Measurements from ENCODE around the gene FCSK.
"Not testable (repeated sequence)": the region's sequence is repeated elsewhere in the genome, so short reads cannot be mapped to it uniquely, and the experiment has no call there.

Gene FCSK

DNA sequence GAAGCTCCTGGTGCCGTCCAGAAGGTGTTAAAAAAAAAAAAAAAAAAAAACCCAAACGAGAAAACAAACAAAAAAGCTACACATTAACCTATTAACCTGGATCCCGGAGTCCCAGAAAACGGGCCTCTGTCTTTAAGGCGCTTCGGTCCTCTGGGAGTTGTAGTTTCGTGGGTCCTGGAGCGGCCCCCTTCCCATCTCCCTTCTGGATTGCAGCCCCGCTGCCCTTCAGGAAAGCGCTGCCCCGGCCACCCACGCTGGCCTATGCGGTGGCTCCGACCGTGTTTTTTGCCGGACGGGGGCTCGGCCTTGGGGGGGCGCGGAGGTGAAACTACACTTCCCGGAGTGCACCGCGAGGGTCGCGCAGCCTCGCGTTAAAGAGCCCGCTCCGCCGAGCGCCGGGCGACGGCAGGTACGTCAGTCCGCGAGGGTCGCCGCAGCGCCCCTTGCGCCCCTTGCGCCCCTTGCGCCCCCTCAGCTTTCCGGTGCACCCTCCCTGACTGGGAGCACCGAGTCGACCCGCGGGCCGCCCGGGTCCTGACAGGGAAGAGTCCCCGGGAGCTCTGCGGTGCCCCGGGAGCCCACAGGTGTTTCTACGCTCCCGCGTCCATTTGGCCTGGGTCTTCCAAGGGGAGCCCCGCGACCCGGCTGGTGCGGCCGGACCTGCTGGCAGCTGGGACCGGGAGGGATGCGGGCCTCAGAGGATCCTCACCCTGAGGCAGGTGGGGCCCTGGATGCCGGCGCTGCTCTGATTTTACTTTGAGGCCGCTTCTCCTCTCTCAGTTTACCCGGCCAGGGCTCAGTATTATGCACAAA is at the start of gene FCSK:
TSS of gene FCSK (plus strand) at position 374 of the 813 bp plus-strand sequence. CDS start 8,596 bp downstream, outside the sequence.
- no peak for DNase-seq (ENCODE audit: low read depth)

DNA sequence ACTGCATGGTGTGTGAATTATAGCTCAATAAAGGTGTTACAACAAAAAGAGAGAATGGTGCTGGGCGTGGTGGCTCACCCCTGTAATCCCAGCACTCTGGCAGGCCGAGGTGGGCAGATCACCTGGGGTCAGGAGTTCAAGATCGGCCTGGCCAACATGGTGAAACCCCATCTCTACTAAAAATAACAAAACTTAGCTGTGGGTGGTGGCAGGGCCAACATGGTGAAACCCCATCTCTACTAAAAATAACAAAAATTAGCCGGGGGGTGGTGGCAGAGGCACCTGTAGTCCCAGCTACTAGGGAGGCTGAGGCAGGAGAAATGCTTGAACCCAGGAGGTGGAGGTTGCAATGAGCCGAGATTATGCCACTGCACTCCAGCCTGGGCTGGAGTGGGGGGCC is 48.3 kb upstream of the FCSK start:
- not testable (repeated sequence) for DNase-seq (ENCODE audit: low read depth)

DNA sequence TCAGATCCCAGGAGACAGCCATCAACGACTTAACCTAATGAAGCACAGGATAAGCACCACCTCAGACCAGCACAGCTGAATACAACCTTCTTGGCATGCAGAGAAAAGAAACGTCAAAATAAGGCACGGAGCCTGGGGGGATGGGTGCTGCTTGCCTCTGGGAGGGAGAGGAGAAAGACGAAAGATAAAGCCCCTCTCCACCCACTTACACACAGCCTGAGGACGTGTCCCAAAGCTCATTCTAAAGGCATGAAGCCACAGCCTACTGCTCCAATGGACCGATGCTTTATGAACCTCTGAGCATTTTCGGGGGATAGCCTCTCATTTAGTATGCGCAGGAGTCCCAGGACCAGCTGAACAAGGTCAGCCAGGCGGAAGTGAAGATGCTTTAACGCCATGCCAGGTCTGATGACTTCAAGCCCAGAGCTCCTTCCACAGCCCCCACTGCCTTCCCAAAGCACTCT is 46.6 kb upstream of the FCSK start:
- DNase-seq (ENCODE audit: low read depth): no peak

DNA sequence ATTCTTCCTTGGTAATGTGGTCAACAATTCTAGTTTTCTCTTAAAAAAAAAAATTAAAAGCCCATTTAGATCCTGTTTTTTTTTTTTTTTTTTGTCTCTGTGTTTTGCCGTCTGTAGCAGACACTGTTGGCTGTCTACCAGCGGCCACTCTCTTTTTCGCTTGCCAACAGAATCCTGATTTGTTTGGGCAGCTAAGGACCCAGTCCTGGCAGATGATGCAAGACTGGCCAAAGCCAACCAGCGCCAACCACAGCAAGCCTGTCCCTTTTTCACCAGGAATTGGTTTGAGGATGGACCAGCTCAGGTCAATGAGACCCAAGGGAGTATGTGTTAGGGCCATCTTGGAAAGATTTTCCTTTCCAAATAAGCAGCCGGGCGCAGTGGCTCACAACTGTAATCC is 43.7 kb upstream of the FCSK start:
- DNase-seq (ENCODE audit: low read depth): no peak

DNA sequence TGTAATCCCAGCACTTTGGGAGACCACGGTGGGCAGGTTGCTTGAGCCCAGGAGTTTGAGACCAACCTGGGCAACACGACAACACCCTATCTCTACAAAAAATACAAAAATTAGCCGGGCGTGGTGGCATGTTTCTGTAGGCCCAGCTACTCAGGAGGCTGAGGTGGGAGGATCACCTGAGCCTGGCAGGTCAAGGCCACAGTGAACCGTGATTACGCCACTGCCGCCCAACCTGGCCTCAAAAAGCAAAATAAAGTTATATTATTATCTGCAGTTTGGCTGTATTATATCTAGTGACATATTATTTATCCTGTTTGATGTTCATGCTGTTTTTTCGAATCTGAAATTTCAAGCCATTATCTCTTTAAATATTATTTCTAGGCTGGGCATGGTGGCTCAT is 42.0 kb upstream of the FCSK start:
- DNase-seq (ENCODE audit: low read depth): no peak

DNA sequence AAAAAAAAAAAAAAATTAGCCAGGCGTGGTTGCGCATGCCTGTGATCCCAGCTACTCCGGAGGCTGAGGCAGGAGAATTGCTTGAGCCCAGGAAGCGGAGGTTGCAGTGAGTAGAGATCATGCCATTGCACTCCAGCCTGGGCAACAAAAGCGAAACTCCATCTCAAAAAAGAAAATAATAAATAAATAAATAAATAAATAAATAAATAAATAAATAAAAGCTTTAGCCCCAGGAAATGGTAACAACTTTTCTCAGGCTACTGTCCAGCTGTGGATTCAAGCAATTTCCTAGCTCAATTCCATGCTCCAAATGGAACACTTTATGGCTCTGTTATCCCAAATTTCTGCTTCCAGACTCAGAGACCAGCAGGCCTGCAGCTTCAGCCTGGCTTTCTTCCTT is 40.8 kb upstream of the FCSK start:
- DNase-seq (ENCODE audit: low read depth): not testable (repeated sequence)

DNA sequence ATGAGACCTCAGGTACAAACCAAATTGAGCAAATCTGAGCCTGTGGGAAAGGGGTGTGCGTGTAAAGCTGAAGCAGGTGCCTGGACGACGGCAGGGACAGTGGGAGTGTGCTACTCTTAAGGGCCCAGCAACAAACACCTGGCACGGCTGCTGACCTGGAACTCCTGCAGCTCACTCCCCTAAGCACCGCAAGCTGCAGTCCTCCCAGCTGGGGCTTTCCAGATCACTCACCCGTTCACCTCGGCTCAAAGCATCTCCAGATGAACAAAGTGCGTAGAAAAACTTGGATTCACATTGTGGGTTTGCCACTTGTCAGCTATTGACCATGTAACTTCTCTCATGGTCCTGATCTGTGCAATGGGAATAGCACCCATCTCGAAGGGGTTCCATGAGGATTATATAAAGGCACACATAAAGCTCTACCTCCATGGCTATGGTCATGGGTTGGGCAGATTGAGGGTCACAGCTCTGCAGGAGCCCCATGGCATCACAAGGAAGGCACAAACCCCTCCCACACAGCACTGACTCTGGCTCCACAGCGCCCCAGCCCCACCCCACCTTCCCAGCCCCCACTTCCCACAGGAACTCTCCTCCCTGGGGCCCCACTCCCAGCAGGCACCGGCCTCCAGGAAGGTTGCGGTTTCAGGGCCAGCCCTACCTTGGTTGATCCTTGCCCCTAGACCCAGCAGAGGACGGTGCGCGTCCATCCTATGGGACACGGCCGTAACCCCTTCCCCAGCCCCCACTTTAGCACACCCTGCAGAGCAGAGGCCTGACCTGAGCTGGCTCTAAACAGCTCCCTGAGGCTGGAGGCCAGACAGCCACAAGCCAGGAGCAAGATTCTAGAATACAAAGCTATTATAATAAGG is 37.4 kb upstream of the FCSK start:
- DNase-seq (ENCODE audit: low read depth): no peak

DNA sequence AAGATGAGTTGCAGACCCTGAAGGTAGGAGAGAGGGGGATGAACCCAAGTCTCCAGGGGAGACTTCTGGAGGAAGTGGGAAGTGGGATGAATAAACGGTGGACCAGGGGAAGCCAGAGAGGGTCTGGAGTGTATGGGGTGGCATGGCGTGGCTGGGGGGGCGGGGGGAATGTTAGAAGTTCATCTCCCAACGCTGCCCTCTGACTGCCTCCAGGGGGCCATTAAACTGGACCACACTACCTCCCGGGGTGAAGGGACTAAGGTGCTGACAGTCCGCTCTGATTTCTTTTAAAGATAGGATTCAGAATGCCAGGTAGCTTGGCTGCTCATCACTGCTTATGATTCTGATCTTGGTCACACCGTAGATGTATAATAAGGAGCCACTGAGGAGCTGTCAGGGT is 36.7 kb upstream of the FCSK start:
- DNase-seq (ENCODE audit: low read depth): no peak

DNA sequence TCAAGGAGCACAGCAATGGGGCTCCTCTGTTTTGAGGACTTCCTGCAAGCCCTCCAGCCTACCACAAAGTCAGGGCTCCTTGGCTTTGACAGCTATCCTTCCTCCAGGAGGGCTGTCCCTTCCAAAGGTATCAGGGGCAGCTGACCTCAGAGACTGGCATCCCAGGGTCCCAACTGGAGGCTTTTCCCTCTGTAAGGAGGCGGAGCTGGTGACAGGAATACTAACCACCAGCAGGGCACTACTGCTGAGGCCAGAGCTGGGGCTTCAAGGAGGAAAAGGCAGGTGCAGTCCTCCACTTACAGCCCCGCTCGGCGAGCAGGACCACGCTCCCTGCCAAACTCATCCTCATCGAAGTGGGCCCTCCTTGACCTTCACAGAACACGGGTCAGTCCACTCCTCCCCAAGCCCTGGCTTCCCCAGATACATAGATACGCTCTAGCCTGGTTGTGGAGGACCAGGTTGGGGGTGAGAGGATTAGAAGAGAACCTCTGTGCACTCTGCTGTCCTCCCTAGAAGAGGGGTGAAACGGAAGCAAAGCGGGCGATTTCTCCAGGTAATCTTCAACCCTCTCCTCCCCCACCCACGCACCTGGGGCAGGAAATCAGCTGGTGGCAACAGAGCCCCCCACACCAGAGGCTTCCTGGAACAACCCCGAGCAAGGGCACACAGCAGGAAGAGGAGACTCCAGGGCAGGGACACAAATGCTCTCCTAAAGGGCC is 36.0 kb upstream of the FCSK start:
- DNase-seq (ENCODE audit: low read depth): no peak

DNA sequence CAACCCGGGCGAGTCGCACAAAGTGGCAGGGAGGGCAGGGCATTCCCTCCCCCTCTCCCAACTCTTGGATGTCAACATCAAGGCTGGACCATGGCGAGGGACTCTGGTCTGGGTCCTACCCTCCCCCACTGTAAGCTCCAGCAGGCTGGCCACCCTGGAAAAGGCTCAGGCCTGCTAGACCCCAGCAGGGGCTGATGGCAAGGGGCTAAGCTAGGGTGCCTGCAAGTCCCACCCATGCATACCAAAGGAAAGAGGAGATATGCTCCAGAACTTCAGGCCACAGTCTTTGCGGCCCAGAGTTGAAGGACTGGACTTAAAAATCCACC is 35.4 kb upstream of the FCSK start:
- DNase-seq (ENCODE audit: low read depth): no peak

DNA sequence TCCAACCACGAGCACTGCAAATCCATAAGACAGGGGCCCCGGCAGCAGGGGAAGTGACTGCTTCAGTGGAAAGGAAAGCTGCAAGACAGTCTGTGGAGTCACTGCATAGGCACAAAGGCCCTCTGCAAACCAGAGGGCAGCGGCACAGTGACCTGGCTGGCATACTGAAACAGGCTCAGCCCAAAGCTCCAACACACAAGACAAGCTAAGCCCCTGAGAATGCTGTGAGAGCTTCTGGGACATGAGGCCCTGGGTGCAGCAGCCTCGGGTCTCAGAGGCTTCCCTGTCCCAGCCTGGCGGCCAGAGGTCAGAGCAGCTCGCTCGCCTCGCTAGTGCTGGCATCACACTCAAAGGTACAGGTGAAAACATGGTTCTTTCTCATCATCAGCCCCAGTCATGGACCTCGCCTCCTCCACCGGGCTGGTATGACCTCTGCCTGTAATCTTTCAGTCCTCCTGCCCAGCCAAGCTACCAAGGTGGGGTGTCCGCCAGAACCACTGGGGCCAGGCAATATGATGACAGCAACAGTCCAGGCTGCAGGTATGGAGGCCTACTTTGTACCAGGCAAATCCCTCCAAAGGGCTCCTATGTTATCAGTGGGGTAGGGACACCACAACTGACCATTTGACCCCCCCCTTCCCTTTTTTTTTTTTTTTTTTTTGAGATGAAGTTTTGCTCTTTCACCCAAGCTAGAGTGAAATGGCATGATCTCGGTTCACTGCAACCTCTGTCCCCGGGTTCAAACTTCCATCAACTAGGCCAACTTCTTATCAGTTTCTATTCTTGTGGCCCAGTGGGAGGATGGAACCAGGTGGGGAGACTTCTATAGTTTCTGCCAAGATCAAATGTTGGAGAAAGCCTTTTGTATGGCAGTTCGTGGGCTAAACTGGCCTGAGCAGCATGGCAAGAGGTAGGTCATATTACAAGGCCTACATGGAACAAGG is 34.7 kb upstream of the FCSK start:
- no peak for DNase-seq (ENCODE audit: low read depth)

DNA sequence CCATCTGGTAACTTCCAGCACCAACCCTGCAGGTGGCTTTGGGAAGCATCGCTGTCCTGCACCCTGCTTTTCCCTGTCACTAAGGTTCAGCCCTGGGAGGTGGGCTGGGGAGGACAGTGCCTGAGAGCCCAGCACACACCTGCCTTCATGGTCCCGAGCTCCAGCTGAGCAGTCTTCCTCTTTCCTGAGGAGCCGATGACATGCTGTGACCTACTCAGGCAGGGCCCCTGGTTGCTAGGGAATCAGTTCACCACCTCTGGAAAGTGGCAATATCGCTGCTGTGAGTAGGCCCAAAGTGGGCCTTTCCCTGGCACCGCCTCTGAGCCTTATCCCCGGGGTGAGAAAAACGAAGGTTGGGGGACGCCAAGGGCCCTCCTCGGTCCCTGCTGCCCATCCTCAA is 33.4 kb upstream of the FCSK start:
- no peak for DNase-seq (ENCODE audit: low read depth)

DNA sequence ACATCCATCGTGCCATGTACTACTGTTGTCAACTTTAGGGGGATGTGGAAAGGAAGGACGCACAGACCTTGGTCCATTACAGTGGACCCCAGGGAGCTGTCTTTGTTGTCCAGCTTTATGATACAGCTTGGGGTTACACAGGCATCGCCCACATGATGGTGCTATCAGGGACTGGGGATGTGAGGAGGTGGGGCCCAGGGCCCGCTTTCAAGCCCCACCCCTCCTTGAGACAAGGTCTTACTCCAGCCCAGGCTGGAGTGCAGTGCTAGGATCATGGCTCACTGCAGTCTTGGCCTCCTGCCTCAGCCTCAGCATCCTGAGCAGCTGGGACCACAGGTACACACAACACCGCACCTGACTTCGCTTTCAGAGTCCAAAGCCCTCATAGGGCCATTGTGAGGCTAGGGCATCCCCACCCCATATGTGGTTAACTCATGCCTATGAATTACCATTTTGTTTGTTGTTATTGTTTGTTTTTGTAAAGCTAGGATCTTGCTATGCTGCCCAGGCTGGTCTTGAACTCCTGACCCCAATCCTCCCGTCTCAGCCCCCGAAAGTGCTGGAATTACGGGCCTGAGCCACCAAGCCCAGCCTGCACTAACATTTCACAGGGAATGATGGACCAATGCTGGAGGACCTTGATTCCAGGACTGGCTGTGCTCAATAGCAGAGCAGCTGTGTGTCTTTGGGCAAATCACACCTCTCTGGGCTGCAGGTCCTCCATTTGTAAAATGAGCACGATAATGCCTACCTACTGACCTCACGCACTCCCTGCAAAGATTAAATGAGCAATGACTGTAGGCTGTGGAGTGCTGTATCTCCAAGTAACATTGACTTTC is 32.7 kb upstream of the FCSK start:
- DNase-seq (ENCODE audit: low read depth): no peak

DNA sequence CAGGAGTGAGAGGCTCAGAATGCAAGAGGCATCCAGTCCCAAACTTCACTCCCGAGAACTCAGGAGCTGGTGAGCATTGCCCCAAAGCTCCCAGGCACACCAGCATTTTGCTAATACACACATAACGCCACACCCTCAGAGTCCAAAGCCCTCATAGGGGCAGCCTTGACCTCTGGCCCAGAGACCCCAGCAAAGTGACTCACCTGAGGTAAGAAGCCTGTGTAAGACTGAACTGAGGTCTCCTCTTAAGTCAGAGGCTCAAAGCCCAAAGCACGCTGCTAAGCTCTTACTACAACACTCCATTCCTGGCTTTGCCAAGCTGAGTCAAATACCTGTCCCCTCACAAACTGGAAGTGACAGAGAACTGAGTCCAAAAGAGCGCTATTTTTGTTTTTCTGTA is 31.9 kb upstream of the FCSK start:
- no peak for DNase-seq (ENCODE audit: low read depth)

DNA sequence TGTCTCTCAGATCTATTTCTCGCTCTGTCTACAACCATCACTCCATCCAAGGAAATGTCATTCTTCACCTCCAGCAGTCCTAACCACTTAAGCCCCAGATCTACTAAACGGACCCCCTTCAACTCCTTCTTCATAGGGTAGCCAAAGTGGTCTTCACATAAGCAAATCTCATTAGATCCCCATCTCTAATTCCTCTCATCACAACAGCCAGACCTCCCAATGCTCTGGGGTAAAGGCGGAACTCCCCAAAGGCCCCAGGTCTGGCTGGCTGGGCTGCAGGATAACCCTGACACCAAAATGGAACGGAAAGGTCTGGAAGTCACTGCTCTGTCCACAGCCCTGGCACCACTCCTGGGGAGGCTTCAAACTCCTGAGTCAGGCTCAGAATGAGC is 26.6 kb upstream of the FCSK start:
- no peak for DNase-seq (ENCODE audit: low read depth)

DNA sequence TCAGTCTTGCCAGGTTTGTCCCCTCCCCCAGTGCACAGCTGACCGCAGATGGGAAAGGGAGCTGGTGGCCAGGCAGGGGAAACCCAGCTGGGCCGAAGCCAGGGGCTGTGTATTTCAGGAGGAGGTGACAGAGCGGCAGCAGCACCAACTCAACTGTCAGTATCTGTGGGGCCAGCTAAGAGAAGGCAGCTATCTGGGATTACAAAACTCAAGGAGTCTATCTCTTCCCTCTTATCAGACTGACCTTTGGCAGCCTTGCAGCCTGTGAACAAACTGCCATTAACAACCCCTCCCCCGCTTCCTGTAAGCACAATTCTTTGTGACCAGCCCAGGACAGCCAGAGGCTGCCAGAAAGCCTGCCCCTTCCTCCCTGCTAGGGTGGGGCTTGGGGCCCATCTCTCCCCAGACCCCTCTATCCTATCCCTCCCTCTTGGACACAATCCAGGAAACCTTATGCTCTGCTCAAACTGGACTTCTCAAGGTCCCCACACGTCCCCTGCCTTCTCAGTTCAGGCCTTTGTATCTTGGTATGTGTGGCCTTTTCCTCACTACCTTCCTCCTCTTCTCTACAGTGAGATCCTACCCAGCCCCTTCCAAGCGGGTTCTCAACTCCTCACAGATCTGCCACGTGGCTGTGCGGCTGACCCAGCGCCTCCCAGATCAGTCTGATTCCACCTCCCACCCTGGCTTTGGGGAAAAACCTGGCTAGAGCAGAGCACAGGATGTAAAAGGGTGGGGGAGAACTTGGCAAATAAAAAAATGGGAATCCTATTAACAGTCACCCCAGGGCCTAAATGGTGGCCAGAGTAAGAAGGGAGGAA is 26.0 kb upstream of the FCSK start:
- DNase-seq (ENCODE audit: low read depth): peak; percentile 81

DNA sequence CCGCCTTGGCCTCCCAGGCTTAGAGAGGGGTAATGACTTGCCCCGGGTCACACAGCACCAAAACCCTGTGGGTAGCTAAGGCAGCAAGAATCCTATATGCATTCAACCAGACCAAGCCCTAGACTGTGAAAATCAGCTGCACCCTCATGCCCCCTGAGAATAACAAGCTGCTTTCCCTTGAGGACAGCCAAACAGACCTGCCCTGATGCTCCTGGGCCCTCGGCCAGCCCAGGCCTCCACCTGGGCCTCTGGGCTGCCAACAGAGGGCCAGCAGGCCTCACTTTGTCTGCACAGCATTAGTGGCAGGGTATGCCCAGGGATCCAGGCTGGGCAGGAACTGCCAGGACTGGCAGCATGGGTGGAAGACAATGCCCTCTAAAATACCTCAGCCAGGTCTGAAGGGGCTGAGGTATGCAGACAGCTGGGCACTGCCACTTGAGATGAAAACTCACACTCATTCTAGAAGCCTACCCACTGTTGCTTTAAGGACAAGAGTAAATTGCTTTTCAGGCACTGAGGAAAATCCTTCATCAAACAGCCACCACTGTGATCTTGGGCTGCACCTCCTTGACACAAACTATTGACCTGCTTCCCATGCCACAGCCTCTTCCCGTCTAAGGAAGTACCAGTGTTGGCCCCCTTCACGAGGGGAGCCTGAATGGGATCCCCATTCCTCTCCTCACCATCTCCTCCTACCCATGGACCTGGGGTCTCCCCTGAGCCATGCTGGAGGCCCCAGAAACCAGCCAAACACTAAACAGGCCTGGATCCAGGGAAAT is 24.3 kb upstream of the FCSK start:
- no peak for DNase-seq (ENCODE audit: low read depth)

DNA sequence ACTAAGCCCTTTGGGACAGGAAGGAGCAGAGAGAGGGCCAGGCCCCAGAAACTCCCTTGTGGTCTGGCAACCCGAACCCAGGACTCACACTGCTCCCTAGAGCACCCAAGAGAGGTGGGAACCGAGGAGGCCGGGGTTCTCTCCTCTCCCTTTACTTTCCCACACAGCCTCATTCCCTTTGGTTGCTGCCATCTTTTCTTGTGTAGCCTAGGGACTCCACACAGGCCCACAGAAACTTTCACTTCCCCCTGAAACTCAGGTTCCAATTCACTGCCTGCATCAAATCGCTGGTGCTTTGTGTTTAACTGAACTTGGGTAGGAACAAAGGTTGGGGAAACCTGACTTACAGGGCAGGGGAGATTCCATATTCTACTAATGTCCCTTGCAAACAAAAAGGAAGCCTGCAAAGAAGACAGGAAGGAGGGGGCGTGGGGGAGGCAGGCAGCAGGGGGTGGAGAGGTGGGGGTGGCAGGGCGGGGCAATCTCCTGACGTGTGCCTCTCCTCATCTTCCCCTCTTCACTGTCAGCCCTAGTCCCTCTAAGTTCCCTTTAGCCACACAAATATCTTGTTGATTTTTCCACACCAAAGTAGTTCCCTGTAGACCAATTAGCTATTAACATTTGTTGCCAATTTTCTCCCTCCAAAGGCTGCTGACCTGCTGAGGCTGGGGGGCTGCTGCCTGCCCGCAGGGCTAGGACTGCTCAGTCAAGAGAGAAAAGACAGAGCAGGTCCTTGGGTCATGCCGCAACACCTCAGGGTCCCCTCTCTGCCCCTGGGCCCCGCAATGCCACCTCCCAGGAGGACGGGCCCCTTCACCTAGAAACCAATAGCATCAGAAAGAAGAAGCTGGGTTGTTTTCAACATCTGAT is 23.5 kb upstream of the FCSK start:
- DNase-seq (ENCODE audit: low read depth): no peak
